Measurements from ENCODE around the gene CHRNA10. TPM values are rescaled to one million over a fixed set of nuclear protein-coding genes. Genes with fewer than 3 reads are reported as not detected.

CHRNA10 gene
- total RNA-seq, 4 donors from 2014 or later: 1.2 to 5.2 (median 1.3) TPM; not detected in 1

DNA sequence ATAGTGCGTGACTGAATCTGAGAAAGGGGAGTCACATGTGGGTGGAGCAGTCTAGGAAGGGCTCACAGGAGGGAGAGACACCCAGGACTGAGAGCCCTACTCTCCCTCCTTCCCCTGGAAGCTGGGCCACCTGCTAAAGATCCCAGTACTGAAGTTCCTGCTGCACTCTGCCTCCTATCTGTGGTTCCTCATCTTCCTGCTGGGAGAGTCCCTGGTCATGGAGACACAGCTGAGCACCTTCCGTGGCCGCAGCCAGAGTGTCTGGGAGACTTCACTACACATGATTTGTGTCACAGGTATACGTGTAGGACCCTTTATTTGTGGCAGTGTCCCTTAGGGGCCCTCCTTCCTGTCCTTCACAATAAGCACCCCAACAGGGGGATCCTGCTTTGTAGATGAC lies 48.7 kb downstream of the CHRNA10 start:
- WGBS, 2 donors (ENCODE audit: low coverage in 1 of 2): 40 to 79% methylated on average over 2 to 4 of the region's 4 CpGs
- H3K36me3 ChIP-seq: no peaks in the 10 kb centered on the region
- H3K27ac ChIP-seq: no peak overlapping the region
- H3K27me3 ChIP-seq: no peaks in the 10 kb centered on the region
- no peak overlapping the region for H3K4me3 ChIP-seq
- no peaks in the 10 kb centered on the region for H3K9me3 ChIP-seq
- H3K4me1 ChIP-seq: no peaks in the 10 kb centered on the region
- no peak for DNase-seq
- in situ Hi-C loops (cut with MboI; ENCODE audit: low pct_ligation_motif_present in 1 of 4, low pct_unique_long_range_greater_than_20kb in 1 of 4, low sequenced_read_pairs in 3 of 4) (loop anchor here in 1 of 4 donors (25.0 kb wide), 1 partner anchor 160 kb away; no protein-coding TSS in a partner anchor), intact Hi-C loops (cut with DNase I; ENCODE audit: low total_unique reads) (no loop called here)
- TF ChIP-seq EP300 (IDR thresholded peaks at IDR 0.05; ENCODE audit: low read depth): no peak

DNA sequence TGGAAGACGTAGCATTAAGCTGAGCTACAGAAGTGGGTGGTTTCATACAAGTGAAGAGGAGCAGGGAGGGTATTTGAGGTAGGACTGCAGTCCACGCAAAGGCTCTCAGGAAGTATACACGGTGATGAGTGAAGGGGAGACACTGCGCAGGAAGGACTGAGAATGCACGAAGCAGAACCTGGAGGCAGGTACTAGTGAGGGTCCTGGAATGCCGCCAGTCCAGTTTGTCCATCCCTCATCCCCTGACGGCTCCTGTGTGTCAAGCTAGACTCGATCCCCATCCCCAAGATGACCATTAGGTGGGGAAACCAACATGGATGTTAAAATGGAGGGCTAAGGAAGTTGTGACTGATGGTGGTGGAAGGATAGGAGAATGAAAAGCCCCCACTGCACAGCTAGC lies 53.2 kb downstream of the CHRNA10 start:
- H3K27me3 ChIP-seq: no peaks in the 10 kb centered on the region
- no peak for TF ChIP-seq POLR2A (IDR thresholded peaks at IDR 0.05)
- TF ChIP-seq, protein P1, sequence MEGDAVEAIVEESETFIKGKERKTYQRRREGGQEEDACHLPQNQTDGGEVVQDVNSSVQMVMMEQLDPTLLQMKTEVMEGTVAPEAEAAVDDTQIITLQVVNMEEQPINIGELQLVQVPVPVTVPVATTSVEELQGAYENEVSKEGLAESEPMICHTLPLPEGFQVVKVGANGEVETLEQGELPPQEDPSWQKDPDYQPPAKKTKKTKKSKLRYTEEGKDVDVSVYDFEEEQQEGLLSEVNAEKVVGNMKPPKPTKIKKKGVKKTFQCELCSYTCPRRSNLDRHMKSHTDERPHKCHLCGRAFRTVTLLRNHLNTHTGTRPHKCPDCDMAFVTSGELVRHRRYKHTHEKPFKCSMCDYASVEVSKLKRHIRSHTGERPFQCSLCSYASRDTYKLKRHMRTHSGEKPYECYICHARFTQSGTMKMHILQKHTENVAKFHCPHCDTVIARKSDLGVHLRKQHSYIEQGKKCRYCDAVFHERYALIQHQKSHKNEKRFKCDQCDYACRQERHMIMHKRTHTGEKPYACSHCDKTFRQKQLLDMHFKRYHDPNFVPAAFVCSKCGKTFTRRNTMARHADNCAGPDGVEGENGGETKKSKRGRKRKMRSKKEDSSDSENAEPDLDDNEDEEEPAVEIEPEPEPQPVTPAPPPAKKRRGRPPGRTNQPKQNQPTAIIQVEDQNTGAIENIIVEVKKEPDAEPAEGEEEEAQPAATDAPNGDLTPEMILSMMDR (IDR thresholded peaks at IDR 0.05): no peak
- TF ChIP-seq POLR2AphosphoS5 (IDR thresholded peaks at IDR 0.05): no peak
- no peak for TF ChIP-seq EP300 (IDR thresholded peaks at IDR 0.05; ENCODE audit: low read depth)
- H3K4me1 ChIP-seq: no peaks in the 10 kb centered on the region
- no peaks in the 10 kb centered on the region for H3K36me3 ChIP-seq
- WGBS, 2 donors (ENCODE audit: low coverage in 1 of 2): 69 to 72% methylated on average over 8 of the region's 8 CpGs
- H3K9me3 ChIP-seq: no peaks in the 10 kb centered on the region
- intact Hi-C loops (cut with DNase I; ENCODE audit: low total_unique reads) (no loop called here), in situ Hi-C loops (cut with MboI; ENCODE audit: low pct_ligation_motif_present in 1 of 4, low pct_unique_long_range_greater_than_20kb in 1 of 4, low sequenced_read_pairs in 3 of 4) (loop anchor here in 1 of 4 donors (25.0 kb wide), 1 partner anchor 156 kb away; no protein-coding TSS in a partner anchor)
- no peak overlapping the region for H3K27ac ChIP-seq
- DNase-seq: no peak
- H3K4me3 ChIP-seq: no peak overlapping the region

DNA sequence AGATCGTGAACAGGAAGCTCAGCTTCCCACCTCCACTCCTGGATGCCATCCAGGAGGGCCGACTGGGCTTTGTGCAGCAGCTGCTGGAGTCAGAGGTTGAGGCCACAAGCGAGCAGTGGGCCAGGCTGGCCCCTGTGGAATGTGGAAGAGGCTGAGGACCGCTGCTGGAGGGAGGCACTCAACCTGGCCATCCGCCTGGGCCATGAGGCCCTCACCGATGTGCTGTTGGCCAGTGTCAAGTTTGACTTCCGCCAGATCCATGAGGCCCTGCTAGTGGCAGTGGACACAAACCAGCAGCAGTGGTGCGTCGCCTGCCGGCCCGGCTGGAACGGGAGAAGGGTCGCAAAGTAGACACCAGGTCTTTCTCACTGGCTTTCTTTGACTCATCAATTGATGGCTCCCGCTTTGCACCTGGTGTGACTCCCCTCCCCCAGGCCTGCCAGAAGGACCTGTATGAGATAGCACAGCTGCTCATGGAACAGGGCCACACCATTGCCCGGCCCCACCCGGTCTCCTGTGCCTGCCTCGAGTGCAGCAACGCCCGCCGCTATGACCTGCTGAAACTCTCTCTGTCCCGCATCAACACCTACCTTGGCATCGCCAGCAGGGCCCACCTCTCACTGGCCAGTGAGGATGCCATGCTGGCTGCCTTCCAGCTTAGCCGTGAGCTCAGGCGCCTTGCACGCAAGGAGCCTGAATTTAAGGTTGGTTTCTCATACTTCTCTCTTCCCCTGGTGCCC lies 54.3 kb downstream of the CHRNA10 start:
- intact Hi-C loops (cut with DNase I; ENCODE audit: low total_unique reads): no loop called here
- Histone ChIP-seq H3K27ac (no peak overlapping the region), H3K4me1 (no peaks in the 10 kb centered on the region), H3K9me3 (no peaks in the 10 kb centered on the region), H3K36me3 (no peaks in the 10 kb centered on the region), H3K4me3 (no peak overlapping the region), H3K27me3 (no peaks in the 10 kb centered on the region)
- TF ChIP-seq, protein P1 (IDR thresholded peaks at IDR 0.05): no peak
- TF ChIP-seq EP300 (IDR thresholded peaks at IDR 0.05; ENCODE audit: low read depth) (no peak), POLR2AphosphoS5 (IDR thresholded peaks at IDR 0.05) (no peak), POLR2A (IDR thresholded peaks at IDR 0.05) (no peak)
- in situ Hi-C loops (cut with MboI; ENCODE audit: low pct_ligation_motif_present in 1 of 4, low pct_unique_long_range_greater_than_20kb in 1 of 4, low sequenced_read_pairs in 3 of 4): loop anchor here in 1 of 4 donors (25.0 kb wide), 1 partner anchor 155 kb away; no protein-coding TSS in a partner anchor
- DNase-seq: no peak
- WGBS, 2 donors (ENCODE audit: low coverage in 1 of 2): 80% methylated on average over 25 of the region's 25 CpGs; no CpG with 5 or more reads in 1 of the 2 donors

DNA sequence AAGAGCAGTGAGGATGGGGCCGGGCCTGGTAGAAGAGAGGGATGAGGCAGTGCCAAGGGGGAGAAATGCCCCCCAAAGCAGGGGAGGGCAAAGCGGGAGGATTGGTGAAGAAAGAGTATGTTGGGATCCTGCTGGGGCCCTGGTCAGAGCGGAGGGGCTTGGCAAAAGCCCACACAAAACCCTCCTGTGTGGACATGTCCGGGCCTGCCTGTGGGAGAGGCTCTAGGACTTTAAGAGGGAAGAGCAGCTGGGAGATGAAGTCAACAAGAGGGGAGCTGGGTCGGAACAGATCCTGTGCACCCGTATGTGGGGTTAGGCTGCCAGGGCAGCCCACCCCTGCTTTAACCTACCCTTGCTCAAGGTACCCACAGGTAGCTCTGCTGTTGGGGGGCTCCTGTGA lies 55.2 kb downstream of the CHRNA10 start:
- H3K4me1 ChIP-seq: no peaks in the 10 kb centered on the region
- TF ChIP-seq EP300 (IDR thresholded peaks at IDR 0.05; ENCODE audit: low read depth) (no peak), POLR2AphosphoS5 (IDR thresholded peaks at IDR 0.05) (no peak), POLR2A (IDR thresholded peaks at IDR 0.05) (no peak)
- TF ChIP-seq, protein P1 (IDR thresholded peaks at IDR 0.05): no peak
- no peaks in the 10 kb centered on the region for H3K27me3 ChIP-seq
- no peaks in the 10 kb centered on the region for H3K36me3 ChIP-seq
- WGBS, 2 donors (ENCODE audit: low coverage in 1 of 2): 82 to 100% methylated on average over 2 to 6 of the region's 6 CpGs
- no peaks in the 10 kb centered on the region for H3K9me3 ChIP-seq
- intact Hi-C loops (cut with DNase I; ENCODE audit: low total_unique reads): no loop called here
- H3K27ac ChIP-seq: no peak overlapping the region
- in situ Hi-C loops (cut with MboI; ENCODE audit: low pct_ligation_motif_present in 1 of 4, low pct_unique_long_range_greater_than_20kb in 1 of 4, low sequenced_read_pairs in 3 of 4): loop anchor here in 1 of 4 donors (25.0 kb wide), 1 partner anchor 154 kb away; no protein-coding TSS in a partner anchor
- H3K4me3 ChIP-seq: no peak overlapping the region
- DNase-seq: no peak

Small RNA genes lying within 50 kb of the gene (small RNA-seq; reads per million reads assigned to genes)
- gene RF00019: 0 reads per million in 4 donors
- 0 reads per million in 4 donors for gene RNU6-1143P

Other genes with a start within 250 kb of the CHRNA10 start
- gene ART5, start 29.4 kb downstream of the CHRNA10 start, total RNA-seq: under 1 TPM in 1 of 4 donors, not detected in 3; 0.64 TPM
- gene ART1, start 26.3 kb downstream of the CHRNA10 start, total RNA-seq: 1 to 10 TPM in 2 of 4 donors, not detected in 2; 3.3 to 3.7 TPM
- gene NUP98, start 126.2 kb upstream of the CHRNA10 start, total RNA-seq: 100 to 1,000 TPM in 1 of 4 donors, 10 to 100 TPM in 3; 37.0 to 103 (median 72.4) TPM
- 10 to 100 TPM in 3 of 4 donors, 1 to 10 TPM in 1; 8.2 to 41.1 (median 37.9) TPM for gene PGAP2, start 137.2 kb upstream of the CHRNA10 start, total RNA-seq
- 100 to 1,000 TPM in 1 of 4 donors, 10 to 100 TPM in 3; 21.7 to 146 (median 80.6) TPM for gene RHOG, start 169.6 kb upstream of the CHRNA10 start, total RNA-seq
- gene STIM1, start 184.3 kb upstream of the CHRNA10 start, total RNA-seq: 10 to 100 TPM; 41.2 to 79.3 (median 48.0) TPM

All from transverse colon (tissue), 4 donors.